Anterior cingulate cortex (tissue), 58 donors: ENCODE results near the gene FNDC4.
"Not testable (repeated sequence)": the region's sequence is repeated elsewhere in the genome, so short reads cannot be mapped to it uniquely, and the experiment has no call there.

Source experiments
- DNase-seq, 58 donors: peaks; one replicate each; lab custom pipeline; 2025; lab: John Stamatoyannopoulos, UW

The FNDC4 gene, protein sequence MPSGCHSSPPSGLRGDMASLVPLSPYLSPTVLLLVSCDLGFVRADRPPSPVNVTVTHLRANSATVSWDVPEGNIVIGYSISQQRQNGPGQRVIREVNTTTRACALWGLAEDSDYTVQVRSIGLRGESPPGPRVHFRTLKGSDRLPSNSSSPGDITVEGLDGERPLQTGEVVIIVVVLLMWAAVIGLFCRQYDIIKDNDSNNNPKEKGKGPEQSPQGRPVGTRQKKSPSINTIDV

DNA sequence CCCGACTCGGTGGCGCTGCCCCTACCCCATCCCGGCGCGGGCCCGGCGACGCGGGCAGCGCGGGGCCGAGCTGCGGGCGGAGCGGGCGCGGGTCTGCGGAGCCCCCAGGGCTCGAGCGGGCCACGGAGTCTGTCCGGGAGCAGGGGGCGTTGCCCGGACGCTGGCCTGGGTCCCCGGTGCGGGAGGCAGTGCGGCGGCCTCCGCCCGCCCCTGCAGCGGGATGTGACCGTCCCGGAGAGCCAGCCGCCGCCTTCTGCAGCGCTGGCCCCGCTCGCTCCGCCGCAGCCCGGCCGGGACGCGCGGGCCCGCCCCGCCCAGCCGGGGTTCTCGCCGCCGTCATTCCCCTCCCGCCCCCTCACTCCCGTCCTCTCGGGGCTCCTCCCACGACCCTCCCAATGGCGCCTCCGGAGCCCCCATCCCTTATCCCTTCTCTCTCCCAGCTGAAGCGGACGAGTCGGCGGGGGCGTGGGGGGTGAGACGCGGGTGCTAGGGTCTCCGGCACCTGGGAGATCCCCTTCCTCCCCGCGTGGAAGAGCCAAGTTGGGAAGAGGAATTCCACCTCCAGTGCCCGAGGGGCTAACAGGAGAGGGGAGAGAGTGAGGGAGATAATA is at the start of gene FNDC4:
TSS of gene FNDC4 (minus strand) at position 257 of the 611 bp plus-strand sequence. CDS start 521 bp downstream, outside the sequence.
- DNase-seq, result peak in 23 of 58 donors; percentile 7 to 73 (median 17)

DNA sequence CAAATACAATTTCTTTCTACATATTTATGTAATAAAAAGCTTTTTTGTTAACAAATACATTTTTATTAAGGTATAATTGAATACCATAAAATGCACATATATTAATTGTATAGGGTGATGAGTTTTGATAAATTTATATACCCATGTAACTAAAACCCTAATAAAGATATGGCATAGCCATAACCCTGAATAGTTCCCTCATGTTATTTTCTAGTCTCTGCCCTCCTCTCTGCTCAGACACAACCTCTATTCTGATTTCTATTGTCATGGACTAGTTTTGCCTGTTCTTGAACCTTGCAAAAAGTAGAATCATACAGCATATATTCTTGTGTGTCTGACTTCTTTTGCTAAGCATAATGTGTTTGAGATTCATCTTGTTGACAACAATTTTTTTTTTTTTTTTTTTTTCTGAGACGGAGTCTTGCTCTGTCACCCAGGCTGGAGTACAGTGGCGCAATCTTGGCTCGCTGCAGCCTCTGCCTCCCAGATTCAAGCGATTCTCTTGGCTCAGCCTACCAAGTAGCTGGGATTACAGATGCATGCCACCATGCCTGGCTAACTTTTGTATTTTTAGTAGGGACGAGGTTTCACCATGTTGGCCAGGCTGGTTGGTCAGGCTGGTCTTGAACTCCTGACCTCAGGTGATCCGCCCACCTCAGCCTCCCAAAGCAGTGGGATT is 49.3 kb upstream of the FNDC4 start:
- DNase-seq, result no peak

DNA sequence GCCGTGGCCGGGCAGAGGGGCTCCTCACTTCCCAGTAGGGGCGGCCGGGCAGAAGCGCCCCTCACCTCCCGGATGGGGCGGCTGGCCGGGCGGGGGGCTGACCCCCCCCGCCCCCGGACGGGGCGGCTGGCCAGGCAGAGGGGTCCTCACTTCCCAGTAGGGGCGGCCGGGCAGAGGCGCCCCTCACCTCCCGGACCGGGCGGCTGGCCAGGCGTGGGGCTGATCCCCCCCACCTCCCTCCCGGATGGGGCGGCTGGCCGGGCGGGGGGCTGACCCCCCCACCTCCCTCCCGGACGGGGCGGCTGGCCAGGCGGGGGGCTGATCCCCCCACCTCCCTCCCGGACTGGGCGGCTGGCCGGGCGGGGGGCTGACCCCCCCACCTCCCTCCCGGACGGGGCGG is 44.6 kb upstream of the FNDC4 start:
- not testable (repeated sequence) for DNase-seq

DNA sequence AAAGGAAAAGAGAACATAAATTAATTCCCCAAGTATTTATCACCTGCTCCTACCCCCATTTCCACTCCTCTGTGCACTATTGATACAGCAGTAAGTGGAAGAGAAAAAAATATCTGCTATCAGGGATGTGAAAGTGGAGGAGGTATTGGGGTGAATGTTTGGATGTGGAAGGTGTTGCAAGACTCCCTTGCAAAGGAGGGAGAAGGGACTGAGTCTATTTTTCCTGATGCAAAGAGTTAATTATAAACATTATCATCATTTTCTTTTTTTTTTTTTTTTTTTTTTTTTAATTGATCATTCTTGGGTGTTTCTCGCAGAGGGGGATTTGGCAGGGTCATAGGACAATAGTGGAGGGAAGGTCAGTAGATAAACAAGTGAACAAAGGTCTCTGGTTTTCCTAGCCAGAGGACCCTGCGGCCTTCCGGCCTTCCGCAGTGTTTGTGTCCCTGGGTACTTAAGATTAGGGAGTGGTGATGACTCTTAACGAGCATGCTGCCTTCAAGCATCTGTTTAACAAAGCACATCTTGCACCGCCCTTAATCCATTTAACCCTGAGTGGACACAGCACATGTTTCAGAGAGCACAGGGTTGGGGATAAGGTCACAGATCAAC is 43.9 kb upstream of the FNDC4 start:
- DNase-seq, result not testable (repeated sequence)

DNA sequence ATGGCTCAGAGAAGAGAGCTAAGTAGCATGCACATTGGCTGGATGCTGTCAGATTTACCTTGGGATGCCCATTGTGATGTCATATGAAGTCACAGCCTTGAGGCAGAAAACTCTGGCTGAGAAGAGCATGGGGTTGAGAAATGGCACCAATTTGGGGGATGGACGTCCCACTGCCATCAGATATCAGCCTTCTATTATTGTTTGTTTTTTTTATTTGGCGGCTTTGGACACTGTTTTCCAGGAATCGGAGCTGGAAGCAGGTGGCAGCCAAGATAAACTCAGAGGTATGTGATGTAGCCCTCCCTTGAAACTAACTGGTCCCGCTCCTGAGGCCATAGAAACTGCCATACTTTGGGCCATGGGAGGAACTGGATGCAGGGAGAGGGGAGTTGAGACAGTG is 42.3 kb upstream of the FNDC4 start:
- DNase-seq, result no peak

DNA sequence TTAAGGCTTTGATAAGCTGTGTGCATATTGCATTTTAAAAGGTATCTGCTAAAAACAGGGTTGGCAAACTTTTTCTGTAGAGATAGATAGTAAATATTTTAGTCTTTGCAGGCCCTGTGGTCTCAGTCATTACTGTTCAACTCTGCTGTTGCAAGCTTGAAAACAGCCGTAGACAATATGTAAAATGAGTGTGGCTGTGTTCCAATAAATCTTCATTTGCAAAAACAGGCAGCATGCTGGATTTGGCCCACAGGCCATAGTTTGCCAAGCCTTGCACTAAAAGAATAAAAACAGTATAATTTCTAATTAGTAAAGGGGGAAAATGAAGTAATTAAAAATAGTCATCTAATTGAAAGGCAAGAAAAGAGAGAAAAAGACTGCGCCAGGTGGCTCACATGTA is 37.0 kb upstream of the FNDC4 start:
- DNase-seq, result no peak

DNA sequence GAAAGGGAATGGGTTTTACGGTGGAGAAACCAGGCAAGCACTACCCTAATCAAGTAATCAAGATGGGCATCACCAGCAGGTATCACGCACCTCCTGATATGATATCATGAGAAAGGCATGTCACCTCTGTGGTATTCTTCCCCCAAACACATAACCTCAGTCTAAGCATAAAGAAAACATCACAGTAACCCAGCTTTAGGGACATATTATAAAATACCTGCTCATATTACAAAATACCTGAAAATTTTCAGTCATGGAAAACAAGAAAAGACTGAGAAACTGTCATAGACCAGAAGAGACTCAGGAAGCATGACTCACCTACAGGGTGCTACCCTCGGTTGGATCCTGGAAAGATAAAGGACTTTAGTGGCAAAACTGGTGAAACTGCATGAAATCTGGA is 32.2 kb upstream of the FNDC4 start:
- DNase-seq, result no peak

DNA sequence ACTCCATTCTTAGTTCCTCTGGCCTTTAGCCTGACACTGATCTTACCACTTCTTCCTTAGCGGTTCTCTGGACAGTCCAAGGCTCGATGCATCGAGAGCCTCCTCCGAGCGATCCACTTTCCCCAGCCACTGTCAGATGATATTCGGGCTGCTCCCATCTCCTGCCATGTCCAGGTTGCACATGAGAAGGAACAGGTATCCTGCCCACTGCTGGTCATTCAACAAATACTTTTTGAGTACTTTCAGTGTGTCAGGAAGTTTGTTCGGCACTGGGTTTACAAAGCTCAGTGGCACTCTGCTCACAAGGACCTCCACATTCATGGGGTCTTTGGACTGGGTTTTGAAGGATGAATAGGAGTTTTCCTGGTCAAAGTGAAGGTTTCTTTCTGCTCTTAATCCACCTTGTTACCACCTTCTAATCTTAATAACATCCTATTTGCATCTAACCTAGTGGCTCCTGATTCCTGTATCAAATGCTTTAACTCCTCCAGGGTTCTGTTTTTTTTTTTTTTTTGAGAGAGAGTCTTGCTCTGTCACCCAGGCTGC is 27.5 kb upstream of the FNDC4 start:
- DNase-seq, result no peak

DNA sequence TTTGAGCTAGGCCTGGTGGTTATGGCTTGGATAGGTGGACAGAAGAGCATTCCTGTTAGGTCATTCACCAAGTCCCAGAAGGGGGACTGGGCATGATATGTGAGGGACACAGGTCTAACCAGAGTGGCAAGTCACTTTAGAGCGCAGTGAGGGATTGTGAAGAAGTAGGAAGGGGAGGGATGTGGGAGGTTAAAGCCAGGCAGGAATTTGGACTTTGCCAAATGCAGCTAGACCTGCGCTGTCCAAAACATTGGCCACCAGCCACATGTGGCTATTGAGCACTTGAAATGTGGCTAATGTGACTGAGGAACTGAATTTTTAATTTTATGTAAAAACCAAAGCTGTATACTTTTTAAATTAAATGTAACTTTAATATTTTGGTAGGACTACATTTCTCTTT is 25.3 kb upstream of the FNDC4 start:
- no peak for DNase-seq

DNA sequence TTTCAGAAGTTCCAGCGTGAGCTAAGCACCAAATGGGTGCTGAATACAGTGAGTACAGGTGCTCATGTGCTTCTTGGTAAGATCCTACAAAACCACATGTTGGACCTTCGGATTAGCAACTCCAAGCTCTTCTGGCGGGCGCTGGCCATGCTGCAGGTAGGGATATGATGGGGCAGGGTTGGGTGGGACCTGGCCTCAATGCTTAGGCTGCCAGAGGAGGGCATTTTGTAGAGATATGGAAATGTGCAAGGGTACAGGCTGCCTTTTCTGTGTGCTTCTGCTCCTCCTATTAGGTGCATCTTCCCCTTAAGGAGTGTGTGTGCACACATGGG is 23.7 kb upstream of the FNDC4 start:
- no peak for DNase-seq

DNA sequence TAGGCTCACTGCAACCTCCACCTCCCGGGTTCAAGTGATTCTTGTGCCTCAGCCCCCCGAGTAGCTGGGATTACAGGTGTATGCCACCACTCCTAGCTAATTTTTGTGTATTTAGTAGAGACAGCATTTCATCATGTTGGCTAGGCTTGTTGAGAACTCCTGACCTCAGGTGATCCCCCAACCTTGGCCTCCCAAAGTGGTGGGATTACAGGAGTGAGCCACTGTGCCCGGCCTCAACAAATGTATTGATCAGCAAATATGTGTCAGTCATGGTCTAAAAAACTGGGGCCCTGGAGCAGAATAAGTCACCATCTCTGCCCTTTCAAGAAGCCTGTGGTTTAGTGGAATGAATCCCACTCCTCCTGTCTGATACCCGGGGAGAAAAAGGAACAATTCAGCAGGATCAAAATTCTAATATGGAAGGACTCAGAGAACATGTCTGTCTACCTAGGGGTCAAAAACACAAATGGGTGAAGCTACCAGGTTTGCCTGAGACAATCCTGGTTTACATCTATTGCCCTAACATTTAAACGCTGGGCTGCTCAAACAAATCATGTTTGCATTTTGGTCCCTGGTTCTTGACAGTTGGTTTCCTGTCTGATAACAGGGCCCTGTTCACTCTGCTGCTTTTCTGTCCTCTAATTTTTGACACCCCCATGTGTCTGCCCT is 23.2 kb upstream of the FNDC4 start:
- DNase-seq, result no peak

DNA sequence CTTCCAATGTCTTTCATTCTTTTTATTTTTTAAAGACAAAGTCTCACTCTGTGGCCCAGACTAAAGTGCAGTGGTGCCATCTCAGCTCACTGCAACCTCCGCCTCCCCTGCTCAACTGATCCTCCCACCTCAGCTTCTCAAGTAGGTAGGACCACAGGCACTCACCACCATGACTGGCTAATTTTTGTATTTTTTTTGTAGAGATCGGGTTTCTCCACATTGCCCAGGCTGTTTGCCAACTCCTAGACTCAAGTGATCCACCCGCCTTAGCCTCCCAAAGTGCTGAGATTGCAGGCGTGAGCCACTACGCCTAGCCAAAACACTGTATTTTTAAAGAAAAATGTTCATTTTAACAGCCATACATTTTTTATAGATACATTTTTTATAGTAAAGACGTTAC is 14.3 kb upstream of the FNDC4 start:
- DNase-seq, result no peak

DNA sequence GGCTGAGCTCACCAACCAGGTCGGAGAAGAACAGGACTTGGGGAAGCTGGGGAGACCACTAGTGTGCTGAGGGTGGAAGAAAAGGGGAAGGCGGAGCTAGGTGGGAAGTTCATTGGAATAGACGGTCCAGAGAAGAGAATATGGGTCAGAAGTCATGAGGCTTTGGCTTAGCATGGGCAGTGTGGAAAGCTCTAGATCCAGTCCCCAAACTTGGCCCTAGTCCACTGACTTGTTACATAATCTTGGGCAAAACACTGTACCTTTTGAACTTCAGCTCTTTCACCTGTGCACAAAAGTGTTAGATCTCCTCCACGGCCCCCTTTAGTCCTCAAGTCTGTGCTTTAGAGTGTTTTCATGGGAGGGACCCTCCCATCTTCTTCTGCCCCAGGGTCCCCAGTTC is 12.3 kb upstream of the FNDC4 start:
- no peak for DNase-seq

DNA sequence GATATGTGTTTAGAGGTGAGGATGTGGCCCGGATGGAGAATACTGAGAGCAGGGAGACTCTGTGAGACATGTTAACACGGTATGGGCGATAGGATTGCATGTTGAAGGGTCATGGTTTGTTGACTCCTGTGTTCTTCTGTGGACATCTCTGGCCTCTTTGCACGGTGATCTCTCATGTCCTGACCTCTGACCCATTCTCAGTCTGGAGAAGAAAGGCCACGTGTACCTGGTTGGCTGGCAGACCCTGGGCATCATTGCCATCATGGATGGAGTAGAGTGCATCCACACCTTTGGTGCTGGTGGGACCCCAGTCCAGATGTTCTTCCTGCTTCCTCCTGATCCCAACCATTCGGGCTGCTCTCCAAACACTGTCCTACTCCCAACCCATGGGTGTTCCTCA is 11.6 kb upstream of the FNDC4 start:
- DNase-seq, result no peak

DNA sequence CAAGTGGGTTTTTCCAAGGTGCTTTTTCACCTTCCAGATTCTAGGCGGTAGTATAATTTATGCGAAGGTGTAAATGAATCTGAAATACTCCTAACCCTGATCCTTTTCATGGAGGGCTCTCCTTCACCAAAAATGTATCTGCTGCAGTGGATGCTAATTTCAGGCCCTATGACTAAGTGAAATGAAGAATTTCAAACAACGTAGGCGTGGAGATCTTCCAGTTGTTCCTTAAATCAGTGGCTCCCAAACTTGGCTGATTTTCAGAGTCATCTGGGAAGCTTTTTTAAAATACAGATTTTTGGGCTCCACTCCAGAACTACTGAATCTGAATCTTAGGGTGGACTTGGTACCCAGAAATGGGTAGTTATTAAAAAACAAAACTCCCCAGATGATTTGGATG is 7.1 kb upstream of the FNDC4 start:
- peak in 1 of 58 donors; percentile 10 for DNase-seq

DNA sequence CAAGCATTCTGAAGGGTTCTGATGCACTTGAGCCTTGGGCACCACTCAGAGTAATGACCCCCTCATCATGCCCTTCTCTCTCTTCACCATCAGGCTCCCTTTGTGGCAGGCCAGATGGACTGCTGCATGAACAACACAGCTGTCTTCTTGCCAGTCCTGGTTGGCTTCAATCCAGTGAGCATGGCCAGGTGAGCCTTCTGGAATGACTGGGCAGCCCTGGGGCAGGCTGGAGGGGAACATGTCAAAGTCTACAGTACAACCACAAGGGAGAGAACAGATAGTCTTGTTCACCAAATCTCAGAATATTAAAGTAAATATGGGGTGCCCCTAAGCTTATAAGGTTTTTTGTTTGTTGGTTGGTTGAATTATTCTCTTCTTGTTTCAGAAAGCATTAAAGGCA is 6.0 kb upstream of the FNDC4 start:
- no peak for DNase-seq

DNA sequence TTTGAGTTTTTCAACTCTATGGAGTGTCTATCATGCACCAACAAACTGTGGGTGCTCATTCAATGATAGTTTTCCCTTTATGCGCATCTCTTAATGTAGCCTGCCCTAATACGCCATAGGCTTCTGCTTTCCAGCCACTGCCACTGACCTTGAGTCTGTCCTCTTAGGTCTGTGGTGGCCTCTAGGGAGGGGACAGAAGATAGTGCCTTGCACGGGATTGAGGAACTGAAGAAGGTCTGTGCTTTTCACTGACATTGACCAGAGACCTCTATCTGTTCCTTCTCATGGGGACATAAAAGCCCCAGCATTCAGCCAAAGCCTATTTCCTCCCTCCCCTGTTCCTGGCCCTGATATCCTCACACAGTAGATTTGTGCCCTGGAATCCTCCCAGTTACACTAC is 4.0 kb upstream of the FNDC4 start:
- DNase-seq, result no peak

DNA sequence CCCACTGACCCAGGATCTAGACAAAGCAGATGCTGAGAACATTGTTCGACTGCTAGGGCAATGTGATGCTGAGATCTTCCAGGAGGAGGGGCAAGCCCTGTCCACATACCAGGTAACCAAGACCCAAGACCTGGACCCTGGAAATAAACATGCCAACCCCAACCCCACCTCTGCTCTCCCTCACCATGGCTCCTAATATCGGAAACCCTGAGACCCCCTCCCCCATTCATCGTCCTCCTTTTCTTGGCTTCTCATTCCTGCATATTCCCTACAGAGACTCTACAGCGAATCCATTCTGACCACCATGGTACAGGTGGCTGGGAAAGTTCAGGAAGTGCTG is 2.3 kb upstream of the FNDC4 start:
- no peak for DNase-seq

DNA sequence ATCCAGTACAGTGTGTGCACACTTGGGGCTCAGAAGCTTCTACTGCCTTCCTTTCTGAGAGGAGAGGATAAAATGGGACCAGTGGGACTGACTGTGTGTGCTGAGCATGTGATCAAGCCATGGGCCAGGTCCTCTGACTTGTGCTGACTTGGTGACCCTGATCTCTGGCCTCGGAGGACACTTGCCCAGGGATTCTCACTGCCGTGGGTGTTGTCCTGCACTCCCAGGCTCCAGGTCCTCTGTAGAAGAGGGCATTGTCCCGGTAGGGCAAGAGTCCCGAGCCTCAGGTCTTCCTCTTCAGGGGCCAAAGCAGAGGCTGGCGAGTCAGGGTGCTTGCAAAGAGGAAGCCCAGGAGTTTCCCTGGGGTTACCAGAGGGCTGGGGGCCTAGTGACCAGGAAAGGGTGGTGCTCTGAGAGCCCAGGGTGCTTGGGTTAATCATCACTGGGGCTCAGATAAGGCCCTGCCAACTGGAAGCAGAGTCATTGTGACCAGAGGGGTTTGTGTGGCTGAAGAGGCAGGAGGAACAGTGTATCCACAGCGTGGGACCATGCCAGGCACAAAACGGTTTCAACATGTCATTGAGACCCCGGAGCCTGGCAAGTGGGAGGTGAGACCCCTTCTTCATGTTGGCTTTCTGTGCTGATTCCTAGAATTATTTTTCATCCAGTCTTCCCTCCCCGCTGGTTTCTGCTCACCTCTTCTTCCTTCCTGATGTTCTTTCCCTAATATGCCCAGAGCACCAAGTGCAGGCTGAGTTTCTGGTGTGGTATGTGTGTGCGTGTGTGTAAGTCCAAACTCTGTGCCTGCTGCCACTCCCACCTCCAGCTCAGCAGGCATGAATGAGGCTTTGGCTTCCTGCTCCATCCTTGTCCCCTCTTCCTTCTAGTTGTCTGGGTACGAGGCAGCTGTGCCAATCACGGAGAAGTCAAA is 1.6 kb upstream of the FNDC4 start, which contains the start of gene GCKR:
TSS of gene GCKR (plus strand) at position 483 of the 931 bp plus-strand sequence. CDS start at position 549, 66 bp downstream.
- DNase-seq, result no peak
